HK-2 (cell line): ENCODE data around the gene RRP8.

Experiments used
- DNase-seq: peaks from one replicate; pipeline ENCODE4 v3.0.0-alpha.2; 2018; ENCODE audit not compliant: unreplicated experiment

RRP8 gene

DNA sequence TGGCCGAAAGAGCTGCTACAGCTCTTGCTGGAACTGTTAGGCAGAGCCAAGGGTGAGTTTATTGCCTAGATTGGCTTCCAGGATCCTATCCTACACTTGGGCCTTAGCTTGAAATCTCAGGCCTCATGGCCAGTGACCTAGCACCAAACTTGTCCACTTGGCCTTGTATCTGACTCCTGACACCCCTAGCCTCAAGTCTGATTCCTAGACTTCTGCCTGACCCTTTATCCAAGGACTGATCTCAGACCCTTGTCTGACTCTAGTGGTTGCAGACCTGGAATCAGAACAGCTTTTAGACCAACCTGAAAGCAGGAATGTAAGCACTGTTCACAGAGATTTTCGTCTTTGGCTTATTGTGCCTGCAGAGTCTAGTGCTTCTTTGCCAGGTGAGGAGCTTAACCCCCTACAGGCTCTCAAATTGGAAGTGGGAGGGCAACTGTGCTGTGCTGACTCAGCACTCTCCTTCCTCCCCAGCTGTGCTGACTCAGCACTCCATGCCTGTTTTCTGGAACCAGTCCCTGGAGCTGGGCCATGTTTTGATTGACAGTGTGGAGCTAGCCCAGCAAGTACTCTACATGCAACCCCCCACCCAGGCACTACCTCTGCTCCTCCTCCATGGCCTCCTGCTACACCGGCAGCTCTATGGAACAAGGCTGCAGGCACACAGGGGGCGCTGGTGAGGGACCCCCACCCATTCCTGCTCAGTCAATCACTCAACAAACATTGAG lies 35.1 kb downstream of the RRP8 start:
- DNase-seq = peak; percentile 48

DNA sequence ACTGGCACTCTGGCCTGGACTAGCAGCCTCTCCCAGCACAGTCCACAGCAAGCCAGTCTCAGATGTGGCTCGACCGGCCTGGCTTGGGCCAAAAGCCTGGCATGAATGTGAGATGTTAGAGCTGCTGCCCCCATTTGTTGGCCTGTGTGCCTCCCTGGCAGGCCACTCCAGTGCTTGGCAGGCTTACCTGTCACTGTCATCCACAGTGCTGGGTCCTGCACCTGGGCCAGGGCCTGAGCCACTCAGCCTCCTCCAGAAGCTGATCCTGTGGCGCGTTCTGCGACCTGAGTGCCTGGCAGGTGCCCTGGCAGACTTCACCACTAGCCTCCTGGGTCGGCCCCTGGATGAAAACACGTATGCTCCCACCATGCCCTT lies 36.1 kb downstream of the RRP8 start:
- DNase-seq = no peak

GRCh38 chr11:6566704-6567370 lies 36.6 kb downstream of the RRP8 start:
- DNase-seq = no peak

DNA sequence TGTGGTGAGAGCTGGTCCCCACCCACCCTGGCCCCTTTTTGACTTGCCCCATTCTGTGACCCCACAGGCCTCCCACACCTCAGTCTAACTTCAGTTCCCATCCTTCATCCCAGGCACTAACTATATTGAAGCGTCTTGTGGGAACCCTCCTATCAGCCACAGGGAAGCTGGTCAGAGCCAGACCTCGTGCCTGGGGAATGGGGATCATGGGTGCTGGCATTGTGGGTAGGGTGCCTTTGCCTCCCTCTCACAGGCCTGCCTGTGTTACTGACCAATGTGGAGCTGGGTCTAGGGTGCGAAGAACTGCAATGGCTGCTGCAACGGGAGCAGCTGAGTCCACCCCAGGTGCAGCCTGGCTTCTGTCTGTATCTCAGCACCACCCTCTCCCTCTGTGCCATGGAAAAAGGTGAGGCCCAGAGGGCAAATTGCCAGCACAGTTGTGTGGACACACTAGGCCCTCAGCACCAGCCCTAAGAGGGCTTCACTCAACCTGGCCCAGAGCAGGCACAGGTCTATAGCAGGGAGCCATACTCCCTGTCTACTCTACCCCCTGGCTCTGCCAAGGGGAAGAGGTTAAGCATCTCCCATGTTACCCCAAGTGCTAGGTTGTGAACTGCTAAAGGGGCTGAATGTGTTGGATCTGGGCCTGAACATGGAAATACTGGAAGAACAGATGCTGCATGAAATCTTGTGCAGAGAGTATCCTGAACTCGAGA lies 37.3 kb downstream of the RRP8 start:
- no peak for DNase-seq

GRCh38 chr11:6565325-6565724 lies 38.1 kb downstream of the RRP8 start:
- DNase-seq = no peak

- DNase-seq = no peak
Measured at GRCh38 chr11:6563667-6564066, 39.7 kb downstream of the RRP8 start.

DNA sequence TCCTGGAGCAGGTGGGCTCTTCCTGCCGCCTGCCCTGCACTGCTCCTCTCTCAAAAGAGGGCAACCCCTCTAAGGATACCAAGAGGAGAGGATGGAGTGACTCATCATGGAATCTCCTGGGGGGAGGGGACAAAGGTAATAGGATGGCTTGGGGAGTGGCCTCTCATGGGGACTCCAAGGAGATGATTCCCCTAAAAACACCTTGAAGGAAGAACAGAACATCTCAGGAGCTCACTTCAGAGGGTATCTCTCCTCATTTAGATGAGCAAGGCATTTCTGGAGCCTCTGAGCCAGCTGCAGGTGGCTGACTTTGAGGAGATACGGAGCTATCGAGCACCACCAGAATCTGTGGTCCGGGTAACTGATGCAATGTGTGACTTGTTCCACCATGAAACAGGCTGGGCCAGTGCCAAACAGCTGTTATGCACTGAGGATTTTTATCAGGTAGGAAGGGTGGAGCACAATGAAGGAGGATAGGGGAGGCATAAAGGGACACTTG lies 40.2 kb downstream of the RRP8 start:
- no peak for DNase-seq

- DNase-seq = no peak
Measured at GRCh38 chr11:6561288-6561687, 42.1 kb downstream of the RRP8 start.

GRCh38 chr11:6559369-6559768 lies 44.0 kb downstream of the RRP8 start:
- DNase-seq = no peak

GRCh38 chr11:6557761-6558674 lies 45.4 kb downstream of the RRP8 start:
- DNase-seq = no peak

GRCh38 chr11:6557063-6557462 lies 46.4 kb downstream of the RRP8 start:
- DNase-seq = no peak

DNA sequence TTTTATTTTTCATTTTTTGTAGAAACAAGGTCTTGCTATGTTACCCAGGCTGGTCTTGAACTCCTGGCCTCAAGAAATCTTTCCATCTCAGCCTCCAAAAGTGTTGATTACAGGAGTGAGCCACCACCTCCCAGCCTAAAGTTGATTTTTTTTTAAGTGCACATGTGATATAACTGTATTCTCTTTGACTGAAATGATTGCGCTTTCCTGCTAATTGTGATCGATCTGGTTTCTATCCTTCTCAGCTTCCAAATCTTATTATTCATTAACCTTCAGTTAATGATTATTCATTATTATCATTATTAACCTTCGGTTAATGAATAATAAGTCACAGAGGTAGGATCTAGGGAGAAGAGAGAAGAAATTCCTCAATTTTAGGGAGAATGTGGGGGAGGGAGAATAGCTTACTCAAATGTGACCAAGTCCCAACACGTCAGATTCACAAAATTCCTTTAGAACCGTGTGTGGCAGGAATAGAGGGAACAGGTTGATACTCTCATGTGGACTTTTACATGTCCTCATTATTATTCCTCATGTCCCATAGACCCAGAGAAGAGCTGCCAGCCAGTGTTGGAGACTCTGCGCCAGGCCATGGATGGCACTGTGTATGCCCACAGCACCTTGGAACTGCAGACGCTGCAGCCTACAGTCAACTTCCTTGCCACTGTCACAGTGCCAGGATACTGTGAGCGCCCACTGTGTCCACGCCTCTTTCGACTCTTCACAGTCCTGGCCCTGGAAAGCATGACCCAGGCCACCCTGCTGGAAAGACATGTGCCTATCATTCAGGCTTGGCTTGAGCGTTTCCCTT lies 47.1 kb downstream of the RRP8 start:
- DNase-seq = no peak

DNA sequence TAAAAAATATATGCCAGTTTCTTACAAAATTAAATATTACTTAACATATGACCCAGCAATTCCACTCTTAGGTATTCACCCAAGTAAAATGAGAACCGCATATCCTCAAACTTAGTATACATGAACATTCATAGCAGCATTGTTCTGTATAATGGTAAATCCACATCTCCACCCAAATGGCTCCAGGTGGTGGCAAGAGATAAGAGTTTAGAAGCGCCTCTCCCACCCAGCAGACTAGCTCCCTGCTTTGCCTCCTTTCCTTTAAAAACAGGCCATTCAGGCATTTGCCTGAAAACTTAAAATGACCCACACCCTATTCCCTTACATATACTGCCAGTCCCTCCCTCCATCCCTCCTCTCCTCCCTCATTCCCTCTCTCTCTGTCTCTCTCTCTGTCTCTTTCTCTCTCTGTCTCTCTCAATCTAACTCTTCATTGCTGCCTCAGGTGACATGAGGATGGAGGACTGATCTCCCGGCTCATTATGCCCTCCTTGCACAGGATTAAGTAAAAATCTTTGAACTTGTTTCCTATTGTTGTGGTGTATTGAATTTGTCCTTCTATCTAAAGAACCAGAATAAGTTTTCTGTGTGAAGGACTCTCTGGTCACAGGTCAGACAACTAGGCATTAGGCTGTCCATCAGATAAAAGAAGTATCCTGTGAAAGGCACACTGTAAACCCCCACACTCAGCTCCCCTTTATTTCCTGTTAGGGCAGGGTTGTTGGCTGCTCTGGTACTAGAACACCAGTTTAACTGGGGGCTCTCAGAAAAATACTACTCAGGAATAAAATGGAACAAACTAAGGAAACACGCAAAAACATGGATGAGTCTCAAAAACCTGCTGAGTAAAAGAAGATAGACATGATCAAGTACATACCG lies 48.3 kb downstream of the RRP8 start:
- no peak for DNase-seq

DNA sequence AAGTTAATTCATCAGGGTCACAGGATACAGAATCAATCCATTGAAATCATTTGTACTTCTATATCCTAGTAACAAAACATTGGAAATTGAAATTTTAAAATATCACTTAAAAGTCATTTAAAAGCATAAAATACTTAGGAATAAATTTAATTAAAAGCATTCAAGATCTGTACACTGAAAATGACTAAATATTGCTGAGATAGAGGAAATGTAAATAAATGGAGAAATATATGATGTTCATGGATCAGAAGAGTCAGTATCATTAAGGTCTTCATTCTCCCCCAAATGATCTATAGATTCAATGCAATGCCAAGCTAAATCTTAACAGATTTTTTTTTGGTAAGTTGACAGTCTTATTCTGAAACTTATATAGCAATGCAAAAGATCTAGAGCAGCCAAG lies 49.8 kb downstream of the RRP8 start:
- DNase-seq = no peak

- DNase-seq = no peak
Measured at GRCh38 chr11:6548641-6549040, 54.8 kb downstream of the RRP8 start.

- no peak for DNase-seq
Measured at GRCh38 chr11:6548121-6548520, 55.3 kb downstream of the RRP8 start.

DNA sequence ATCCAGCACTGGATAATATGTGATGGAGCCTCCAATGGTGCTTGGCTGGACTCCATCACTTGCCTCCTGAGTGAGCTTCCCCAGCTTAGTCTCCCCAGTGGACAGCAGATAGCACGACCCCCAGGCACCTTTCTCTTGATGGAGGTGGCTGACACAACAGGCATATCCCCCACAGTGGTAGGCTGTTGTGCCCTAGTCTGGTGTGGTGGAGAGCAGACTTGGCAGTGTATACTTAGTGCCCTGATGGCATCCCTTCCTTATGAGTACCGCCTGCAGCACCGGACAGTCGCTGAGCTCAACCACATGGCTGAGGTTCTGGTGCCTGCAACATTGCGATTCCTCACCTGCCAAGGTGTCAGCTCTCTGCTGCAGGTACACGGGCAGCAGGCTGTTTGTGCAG lies 56.2 kb downstream of the RRP8 start:
- no peak for DNase-seq

DNA sequence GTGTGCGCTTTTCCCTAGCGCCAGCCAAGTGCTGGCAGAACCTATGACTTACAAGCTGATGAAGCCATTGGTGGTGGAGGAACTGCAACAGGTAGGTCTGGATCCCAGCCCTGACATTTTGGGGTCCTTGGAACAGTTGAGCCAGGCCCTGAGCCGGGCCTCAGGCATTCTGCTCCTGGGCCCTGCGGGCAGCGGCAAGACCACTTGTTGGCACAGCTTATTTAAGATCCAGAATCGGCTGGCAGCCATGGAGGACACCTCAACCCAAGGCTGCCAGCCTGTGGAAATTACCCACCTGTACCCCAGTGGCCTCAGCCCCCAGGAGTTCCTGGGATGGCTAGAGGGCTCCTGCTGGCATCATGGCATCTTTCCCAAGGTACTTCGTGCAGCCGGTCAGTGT lies 56.7 kb downstream of the RRP8 start:
- no peak for DNase-seq

GRCh38 chr11:6545917-6546605 lies 57.4 kb downstream of the RRP8 start:
- no peak for DNase-seq
